Kidney epithelial cell (primary cell): ENCODE measurements around the gene MUC4. TPM values are rescaled to one million over a fixed set of nuclear protein-coding genes. Genes with fewer than 3 reads are reported as not detected.

ENCODE experiments used
- DNase-seq: peaks from one replicate; pipeline ENCODE4 v3.0.0-alpha.2; 2010; ENCODE audit warnings: low read depth
- H3K27me3 ChIP-seq: 2 replicates; pipeline ENCODE4 v1.6.0; 2011; ENCODE audit warnings: low read length; ENCODE audit not compliant: control insufficient read depth, insufficient read depth
- H3K36me3 ChIP-seq: 2 replicates; pipeline ENCODE4 v1.5.1; 2011; ENCODE audit warnings: low read length; ENCODE audit not compliant: control insufficient read depth, insufficient read depth
- H3K4me3 ChIP-seq: 2 replicates; pipeline ENCODE4 v1.5.1; 2011; ENCODE audit warnings: low read depth, mild to moderate bottlenecking, control low read depth, low read length
- CTCF ChIP-seq: IDR thresholded peaks from 2 replicates; pipeline ENCODE4 v1.5.1; 2011; ENCODE audit warnings: mild to moderate bottlenecking, moderate library complexity, low read length, control low read depth, inconsistent platforms; ENCODE audit not compliant: insufficient read depth, poor library complexity, severe bottlenecking
- total RNA-seq: library from RNA; depleted of rRNA; stranded (reverse); fragments of >200 nt; gene quantifications from 2 replicates; pipeline ENCODE4 v1.2.3, GENCODE V29; 2015

MUC4 gene
- 6.9 and 10.4 TPM in 2 replicates for total RNA-seq

- H3K4me3 ChIP-seq: no peak within 1 kb of the TSS
- DNase-seq: no peak
- no peak for TF ChIP-seq CTCF
- H3K27me3 ChIP-seq: peaks cover 10% of the 10 kb centered on the region
- no peaks in the 10 kb centered on the region for H3K36me3 ChIP-seq
Observed at GRCh38 chr3:195811756-195812155, at the start of gene MUC4. Gene MUC4 (minus strand): TSS chr3:195811929. CDS start chr3:195811817, 112 bp downstream.

GRCh38 chr3:195860456-195860855 is 48.7 kb upstream of the MUC4 start:
- Histone ChIP-seq H3K36me3 (no peaks in the 10 kb centered on the region), H3K4me3 (no peak overlapping the region), H3K27me3 (peaks cover 3% of the 10 kb centered on the region)
- no peak for TF ChIP-seq CTCF
- no peak for DNase-seq

GRCh38 chr3:195859846-195860411 is 48.2 kb upstream of the MUC4 start:
- H3K36me3 ChIP-seq: no peaks in the 10 kb centered on the region
- no peak for DNase-seq
- TF ChIP-seq CTCF: no peak
- H3K27me3 ChIP-seq: peaks cover 3% of the 10 kb centered on the region
- no peak overlapping the region for H3K4me3 ChIP-seq

- Histone ChIP-seq H3K27me3 (peaks cover 3% of the 10 kb centered on the region), H3K36me3 (no peaks in the 10 kb centered on the region), H3K4me3 (no peak overlapping the region)
- DNase-seq: no peak
- TF ChIP-seq CTCF: peak; percentile 94
Observed at GRCh38 chr3:195859061-195859845, 47.5 kb upstream of the MUC4 start.

GRCh38 chr3:195856410-195857084 is 44.8 kb upstream of the MUC4 start:
- DNase-seq: no peak
- Histone ChIP-seq H3K27me3 (peaks cover 3% of the 10 kb centered on the region), H3K36me3 (no peaks in the 10 kb centered on the region), H3K4me3 (no peak overlapping the region)
- no peak for TF ChIP-seq CTCF
